K562 (cell line): Measurements from ENCODE around the gene INTS2. TPM values are rescaled to one million over a fixed set of nuclear protein-coding genes. Genes with fewer than 3 reads are reported as not detected.

Source experiments
- ATAC-seq: fragments of 200-7000 bp; cut with Tn5 transposase; 3 replicates; pipeline ENCODE4 v1.9.1; 2020; ENCODE audit warnings: moderate library complexity
- BruUV-seq: library from RNA; stranded (reverse); fragments of 400-500 nt; replicated peaks from 2 replicates; lab custom pipeline; 2021; lab: Mats Ljungman, UMichigan
- CTCF ChIA-PET: fragments of 300-600 bp; formaldehyde crosslinking; extraction: SDS; loops from one replicate; lab custom pipeline; 2021; ENCODE audit warnings: low intra/inter-chr PET ratio; lab: Yijun Ruan, JAX
- POLR2A ChIA-PET: fragments of 300-600, 350-650 bp; sonication (Branson Sonifier 250); formaldehyde crosslinking; extraction: SDS; loops from one replicate; lab custom pipeline; 2021; ENCODE audit warnings: antibody characterized with exemption, inconsistent platforms; lab: Yijun Ruan, JAX
- DNase-seq, 4 experiments: peaks; one replicate each; pipeline versions ENCODE4 v3.0.0 to v3.0.0-alpha.2; 2011 to 2018; ENCODE audit warnings: low spot score in 3 of 4, mixed read lengths in 3 of 4; ENCODE audit errors: extremely low read depth in 1 of 4
- FAIRE-seq: peaks from 2 replicates; lab custom pipeline; 2011; peaks lifted over from hg19 to GRCh38; lab: Jason Lieb, UNC
- H2AFZ ChIP-seq: 2 replicates; pipeline ENCODE4 v1.6.0; 2011; ENCODE audit warnings: low read depth, low read length, control low read depth, inconsistent platforms
- H3K27ac ChIP-seq: fragments of 200-600 bp; 3 replicates; pipeline ENCODE4 v1.8.0; 2011; ENCODE audit warnings: low read depth, mild to moderate bottlenecking, control low read depth, inconsistent platforms, low read length, moderate library complexity, mixed read lengths; ENCODE audit errors: extremely low read depth
- H3K27me3 ChIP-seq, 2 experiments: fragments of 300-600 bp in 1 of 2; 2 replicates in 1 of 2; 3 replicates in 1 of 2; pipeline versions ENCODE4 v1.6.0 to v1.8.0; 2011; ENCODE audit warnings: inconsistent platforms in 2 of 2, low read length in 2 of 2, mild to moderate bottlenecking in 1 of 2, mixed read lengths in 1 of 2, moderate library complexity in 1 of 2; ENCODE audit not compliant: control insufficient read depth in 2 of 2, insufficient read depth in 2 of 2
- H3K36me3 ChIP-seq: fragments of 300-600 bp; 3 replicates; pipeline ENCODE4 v1.8.0; 2011; ENCODE audit warnings: mild to moderate bottlenecking, low read length, inconsistent platforms; ENCODE audit not compliant: control insufficient read depth, insufficient read depth
- H3K4me1 ChIP-seq, 2 experiments: fragments of 200-600 bp in 1 of 2; replicated peaks in 1 of 2; 2 replicates in 1 of 2; 3 replicates in 1 of 2; pipeline versions ENCODE4 v1.5.1 to v1.8.0; 2011; ENCODE audit warnings: inconsistent platforms in 2 of 2, low read length in 2 of 2, mild to moderate bottlenecking in 1 of 2, mixed read lengths in 1 of 2, moderate library complexity in 1 of 2; ENCODE audit not compliant: control insufficient read depth in 2 of 2, insufficient read depth in 2 of 2
- H3K4me2 ChIP-seq: 2 replicates; pipeline ENCODE4 v1.6.1; 2011; ENCODE audit warnings: low read length, control low read depth, inconsistent platforms, mixed read lengths; ENCODE audit not compliant: insufficient read depth
- H3K4me3 ChIP-seq: fragments of 200-600 bp; sonication (generic), shearing (Covaris generic); 2 replicates; pipeline ENCODE4 v1.5.1; 2016; ENCODE audit warnings: control low read depth, inconsistent platforms
- H3K79me2 ChIP-seq: fragments of 200-600 bp; 3 replicates; pipeline ENCODE4 v1.8.0; 2011; ENCODE audit warnings: low read length, inconsistent platforms; ENCODE audit not compliant: control insufficient read depth, insufficient read depth
- H3K9ac ChIP-seq, 2 experiments: 2 replicates each; pipeline versions ENCODE4 v1.6.0 to v1.6.1; 2011; ENCODE audit warnings: low read depth in 2 of 2, low read length in 2 of 2, control low read depth in 1 of 2, inconsistent platforms in 1 of 2, mild to moderate bottlenecking in 1 of 2, mixed read lengths in 1 of 2; ENCODE audit not compliant: insufficient read depth in 1 of 2
- H3K9me1 ChIP-seq: one replicate; pipeline ENCODE4 v1.6.0; 2011; ENCODE audit warnings: inconsistent platforms, mild to moderate bottlenecking, low read length, moderate library complexity; ENCODE audit not compliant: control insufficient read depth, insufficient read depth
- H3K9me3 ChIP-seq: replicated peaks from 2 replicates; pipeline ENCODE4 v1.5.1; 2011; ENCODE audit warnings: low read depth, low read length, inconsistent platforms; ENCODE audit not compliant: control insufficient read depth, insufficient read depth
- H4K20me1 ChIP-seq: replicated peaks from 2 replicates; pipeline ENCODE4 v1.6.1; 2011; ENCODE audit warnings: low read length, inconsistent platforms, mixed read lengths; ENCODE audit not compliant: control insufficient read depth, insufficient read depth
- WHSC1 ChIP-seq: IDR thresholded peaks from one replicate; pipeline ENCODE4 v1.6.1; 2012; ENCODE audit warnings: low read length, control low read depth, inconsistent platforms
- ZBTB11 ChIP-seq, 3 experiments: fragments of 200-800 bp in 1 of 3; fragments of 250-450 bp in 1 of 3; fragments of 450-650 bp in 1 of 3; sonication (Bioruptor Pico) in 1 of 3; sonication (Bioruptor generic) in 1 of 3; formaldehyde crosslinking in 1 of 3; IDR thresholded peaks; 2 replicates each; pipeline versions ENCODE4 v1.6.1 to v1.8.0; 2016 to 2022; ENCODE audit warnings: mild to moderate bottlenecking in 2 of 3, missing genetic modification characterization in 2 of 3, missing compliant biosample characterization in 1 of 3, moderate library complexity in 1 of 3
- ZHX1 ChIP-seq: fragments of 150-350 bp; conservative IDR thresholded peaks from 2 replicates; pipeline ENCODE4 v1.6.1; 2014; ENCODE audit warnings: low read length
- WGBS: fragments of 100-300 bp; shearing (Covaris generic); methylation state at CpG from one replicate; pipeline ENCODE4 v1.1.6; 2016; ENCODE audit warnings: low coverage, mixed read lengths; ENCODE audit not compliant: insufficient coverage; ENCODE audit errors: missing lambda C conversion rate; 5-methylcytosine and 5-hydroxymethylcytosine counted together
- in situ Hi-C: fragments of 300-500 bp; cut with MboI; formaldehyde crosslinking; loops from 4 replicates; pipeline ENCODE4 v1.15.0; 2018; ENCODE audit warnings: inconsistent platforms, mixed read lengths
- intact Hi-C: fragments of 100-400 bp; cut with micrococcal nuclease; formaldehyde crosslinking; loops from 2 replicates; pipeline ENCODE4 v1.14.2; 2022
- polyA plus RNA-seq, 8 experiments: library from polyadenylated mRNA; depleted of rRNA in 4 of 8; stranded (reverse) in 5 of 8; unstranded in 3 of 8; fragments of >200 nt; fragmentation: Nextera tagmentation in 2 of 8; fragmentation: Illumina TruSeq in 1 of 8; extraction: Ambion mirVana in 2 of 8; extraction: Trizol in 1 of 8; gene quantifications; 2 replicates each; pipeline versions ENCODE4 v1.2.1 to v1.2.3, GENCODE V29; 2011 to 2014; ENCODE audit warnings: inconsistent platforms in 1 of 8, missing spikeins in 1 of 8
- total RNA-seq, 7 experiments: library from RNA; depleted of rRNA in 6 of 7; stranded (reverse); fragments of >200 nt in 6 of 7; fragmentation: Illumina TruSeq in 2 of 7; extraction: Trizol in 2 of 7; gene quantifications; 2 replicates each; pipeline versions ENCODE4 v1.2.1 to v1.2.3, GENCODE V29; 2011 to 2021; ENCODE audit warnings: low replicate concordance in 1 of 7

INTS2 gene
- total and polyA plus RNA-seq, 9 of the 15 experiments (the other 6 are each of a cell fraction or from before 2014, with no cell fraction given) = 4.8 to 24.7 (median 12.8) TPM

- Histone ChIP-seq H3K4me1 (no peaks in the 10 kb centered on the region), H3K9ac (no peak overlapping the region), H3K4me3 (no peak overlapping the region)
- no peak for DNase-seq
- in situ Hi-C loops = no loop called here
- TF ChIP-seq ZHX1 (no peak), WHSC1 (no peak), ZBTB11 (CRISPR knock-in tag; IDR thresholded peaks at IDR 0.05) (peak in 1 of 3 experiments; percentile 62; a peak in 2 of 6 replicates)
- TF ChIP-seq, all 486 proteins: peak for 1
- no peak overlapping the region for H2AFZ ChIP-seq
- no peaks in the 10 kb centered on the region for H3K27me3 ChIP-seq
- BruUV-seq = no TSS peak
- no peaks in the 10 kb centered on the region for H4K20me1 ChIP-seq
- H3K27ac ChIP-seq = no peak overlapping the region
- peaks cover 63% of the 10 kb centered on the region for H3K36me3 ChIP-seq
- ChIA-PET POLR2A (interaction anchor here (0.9 kb wide), 1 partner anchor 41 kb away, joined by 4 read pairs; the partner anchor contains the start of gene BRIP1), CTCF (no interaction called here)
- WGBS = 88% methylated on average over 5 of the region's 5 CpGs
- no peaks in the 10 kb centered on the region for H3K9me3 ChIP-seq
- no peaks in the 10 kb centered on the region for H3K79me2 ChIP-seq
- FAIRE-seq = no peak
- ATAC-seq = no peak
- H3K9me1 ChIP-seq = no peaks in the 10 kb centered on the region
- intact Hi-C loops = no loop called here
- no peak overlapping the region for H3K4me2 ChIP-seq
These were observed 23.6 kb downstream of the INTS2 start for GRCh38 chr17:61904094-61904710.
